PC-3 (cell line): ENCODE data around the gene SDK1.

ENCODE experiments used
- EZH2 ChIP-seq: fragments of 300-600 bp; sonication (generic); IDR thresholded peaks from one replicate; pipeline ENCODE4 v1.6.1; 2017; ENCODE audit warnings: antibody characterized with exemption, mild to moderate bottlenecking, low read length; ENCODE audit not compliant: unreplicated experiment
- TF ChIP-seq, protein P1 (sequence below): fragments of 300-600 bp; sonication (generic); conservative IDR thresholded peaks from 2 replicates; pipeline ENCODE4 v1.5.1; 2017; ENCODE audit warnings: antibody characterized with exemption, low read depth, mild to moderate bottlenecking, low read length

DNA sequence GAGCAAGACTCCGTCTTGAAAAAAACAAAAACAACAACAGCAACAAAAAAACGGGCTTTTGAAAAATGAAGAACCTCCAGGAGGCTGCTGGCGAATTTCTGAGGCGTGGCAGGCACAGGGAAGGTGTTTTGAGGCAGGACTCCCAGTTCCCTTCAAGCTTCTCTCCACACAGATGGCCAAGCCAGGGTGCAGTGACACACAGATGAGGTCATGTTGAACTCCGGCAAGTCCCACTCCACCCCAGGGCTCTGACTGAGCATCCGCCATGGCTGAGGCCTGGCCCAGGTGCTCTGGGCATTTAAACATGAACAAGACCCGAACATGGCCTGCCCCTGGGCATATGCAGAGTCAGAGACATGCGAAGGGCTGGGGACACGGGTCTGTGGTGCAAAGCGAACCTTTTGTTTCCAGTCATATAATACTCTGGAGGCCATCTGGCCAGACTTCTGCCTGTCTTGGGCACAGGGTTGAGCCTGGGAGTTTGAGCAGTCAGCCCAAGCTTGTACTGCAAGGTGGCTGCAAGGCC, 866.4 kb downstream of the SDK1 start:
- TF ChIP-seq, protein P1, sequence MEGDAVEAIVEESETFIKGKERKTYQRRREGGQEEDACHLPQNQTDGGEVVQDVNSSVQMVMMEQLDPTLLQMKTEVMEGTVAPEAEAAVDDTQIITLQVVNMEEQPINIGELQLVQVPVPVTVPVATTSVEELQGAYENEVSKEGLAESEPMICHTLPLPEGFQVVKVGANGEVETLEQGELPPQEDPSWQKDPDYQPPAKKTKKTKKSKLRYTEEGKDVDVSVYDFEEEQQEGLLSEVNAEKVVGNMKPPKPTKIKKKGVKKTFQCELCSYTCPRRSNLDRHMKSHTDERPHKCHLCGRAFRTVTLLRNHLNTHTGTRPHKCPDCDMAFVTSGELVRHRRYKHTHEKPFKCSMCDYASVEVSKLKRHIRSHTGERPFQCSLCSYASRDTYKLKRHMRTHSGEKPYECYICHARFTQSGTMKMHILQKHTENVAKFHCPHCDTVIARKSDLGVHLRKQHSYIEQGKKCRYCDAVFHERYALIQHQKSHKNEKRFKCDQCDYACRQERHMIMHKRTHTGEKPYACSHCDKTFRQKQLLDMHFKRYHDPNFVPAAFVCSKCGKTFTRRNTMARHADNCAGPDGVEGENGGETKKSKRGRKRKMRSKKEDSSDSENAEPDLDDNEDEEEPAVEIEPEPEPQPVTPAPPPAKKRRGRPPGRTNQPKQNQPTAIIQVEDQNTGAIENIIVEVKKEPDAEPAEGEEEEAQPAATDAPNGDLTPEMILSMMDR = no peak
- TF ChIP-seq EZH2 = no peak
